GM23338 (cell line): ENCODE data around the gene FXYD6.

Experiments
- CTCF ChIP-seq, 2 experiments: fragments of 200-600 bp in 1 of 2; sonication (generic) in 1 of 2; conservative IDR thresholded peaks; 2 replicates each; pipeline versions ENCODE4 v1.5.1 to v1.6.1; 2016 to 2017; ENCODE audit warnings: antibody characterized with exemption in 2 of 2, low read depth in 2 of 2, mild to moderate bottlenecking in 2 of 2, moderate library complexity in 1 of 2
- EZH2 ChIP-seq: fragments of 200-600 bp; sonication (generic); IDR thresholded peaks from one replicate; pipeline ENCODE4 v1.8.0; 2017; ENCODE audit warnings: antibody characterized with exemption, mild to moderate bottlenecking, low read depth; ENCODE audit not compliant: unreplicated experiment
- POLR2AphosphoS5 ChIP-seq: IDR thresholded peaks from 2 replicates; pipeline ENCODE4 v1.6.1; 2016; ENCODE audit warnings: antibody characterized with exemption, low read depth

- TF ChIP-seq CTCF (conservative IDR thresholded peaks at IDR 0.05; ENCODE audit: low read depth in 2 of 2) (no peak), EZH2 (no peak), POLR2AphosphoS5 (no peak)
These were observed 3.3 kb downstream of the FXYD6 start for GRCh38 chr11:117872975-117873827.
